Stimulated activated CD4-positive, alpha-beta T cell treated with anti-CD3 and anti-CD28 coated beads, TNF-alpha, amount 100 ng/mL, for 1 hour (primary cell): ENCODE data around the gene MTPN.

Experiments used
- DNase-seq, 3 donors: peaks; one replicate each; pipeline ENCODE4 v3.0.0-alpha.2; 2020; ENCODE audit warnings: low read depth in 3 of 3, low spot score in 1 of 3

MTPN gene

GRCh38 chr7:135958173-135958572 lies 19.0 kb downstream of the MTPN start:
- DNase-seq: no peak

GRCh38 chr7:135957627-135958026 lies 19.5 kb downstream of the MTPN start:
- DNase-seq: no peak

GRCh38 chr7:135956393-135956792 lies 20.8 kb downstream of the MTPN start:
- DNase-seq: no peak

GRCh38 chr7:135950972-135951371 lies 26.2 kb downstream of the MTPN start:
- no peak for DNase-seq

- DNase-seq: no peak
Measured at GRCh38 chr7:135950429-135950828, 26.7 kb downstream of the MTPN start.

- no peak for DNase-seq
Measured at GRCh38 chr7:135946289-135947055, 30.7 kb downstream of the MTPN start.

GRCh38 chr7:135944753-135945152 lies 32.4 kb downstream of the MTPN start:
- DNase-seq: no peak

- DNase-seq: no peak
Measured at GRCh38 chr7:135943134-135943879, 33.9 kb downstream of the MTPN start.

GRCh38 chr7:135942614-135943013 lies 34.5 kb downstream of the MTPN start:
- no peak for DNase-seq

- no peak for DNase-seq
Measured at GRCh38 chr7:135940077-135941075, 36.8 kb downstream of the MTPN start.

GRCh38 chr7:135939261-135939812 lies 37.8 kb downstream of the MTPN start:
- no peak for DNase-seq

- no peak for DNase-seq
Measured at GRCh38 chr7:135938563-135938962, 38.6 kb downstream of the MTPN start.

- DNase-seq: no peak
Measured at GRCh38 chr7:135938086-135938485, 39.1 kb downstream of the MTPN start.

GRCh38 chr7:135936497-135937217 lies 40.5 kb downstream of the MTPN start:
- DNase-seq: no peak

- DNase-seq: no peak
Measured at GRCh38 chr7:135934651-135935050, 42.5 kb downstream of the MTPN start.

GRCh38 chr7:135933509-135934188 lies 43.5 kb downstream of the MTPN start:
- DNase-seq: no peak

GRCh38 chr7:135932131-135932530 lies 45.0 kb downstream of the MTPN start:
- no peak for DNase-seq

- no peak for DNase-seq
Measured at GRCh38 chr7:135930565-135931461, 46.3 kb downstream of the MTPN start.

- no peak for DNase-seq
Measured at GRCh38 chr7:135929722-135930141, 47.4 kb downstream of the MTPN start.
